ENCODE measurements around the gene RGS7. TPM values are rescaled to one million over a fixed set of nuclear protein-coding genes. Genes with fewer than 3 reads are reported as not detected.
"Not testable (repeated sequence)": the region's sequence is repeated elsewhere in the genome, so short reads cannot be mapped to it uniquely, and the experiment has no call there.

Gene RGS7
- total RNA-seq, 1 donor from 2014 or later, result not detected

GRCh38 chr1:241102664-241103063, 254.3 kb downstream of the RGS7 start:
- TF ChIP-seq CTCF (IDR thresholded peaks at IDR 0.05) (no peak), POLR2A (IDR thresholded peaks at IDR 0.05) (no peak), POLR2AphosphoS5 (IDR thresholded peaks at IDR 0.05; ENCODE audit: insufficient read depth in 1 of 2, low read depth in 1 of 2) (no peak)
- Histone ChIP-seq H3K9me3 (no peaks in the 10 kb centered on the region), H3K4me1 (no peaks in the 10 kb centered on the region), H3K27ac (no peak overlapping the region), H3K36me3 (no peaks in the 10 kb centered on the region), H3K27me3 (no peaks in the 10 kb centered on the region), H3K4me3 (no peak overlapping the region)
- DNase-seq (ENCODE audit: extremely low spot score in 2 of 2), result no peak
- intact Hi-C loops (cut with DNase I), result no loop called here

- no peaks in the 10 kb centered on the region for H3K27me3 ChIP-seq
- TF ChIP-seq POLR2AphosphoS5 (IDR thresholded peaks at IDR 0.05; ENCODE audit: insufficient read depth in 1 of 2, low read depth in 1 of 2) (no peak), CTCF (IDR thresholded peaks at IDR 0.05) (no peak), POLR2A (IDR thresholded peaks at IDR 0.05) (no peak)
- H3K36me3 ChIP-seq, result no peaks in the 10 kb centered on the region
- intact Hi-C loops (cut with DNase I), result no loop called here
- H3K4me1 ChIP-seq, result no peaks in the 10 kb centered on the region
- H3K9me3 ChIP-seq, result no peaks in the 10 kb centered on the region
- no peak overlapping the region for H3K27ac ChIP-seq
- no peak overlapping the region for H3K4me3 ChIP-seq
- DNase-seq (ENCODE audit: extremely low spot score in 2 of 2), result no peak
Measured at GRCh38 chr1:241101622-241102021, 255.4 kb downstream of the RGS7 start.

GRCh38 chr1:241097479-241097878, 259.5 kb downstream of the RGS7 start:
- H3K4me3 ChIP-seq, result no peak overlapping the region
- no peaks in the 10 kb centered on the region for H3K9me3 ChIP-seq
- no peaks in the 10 kb centered on the region for H3K36me3 ChIP-seq
- H3K4me1 ChIP-seq, result no peaks in the 10 kb centered on the region
- no peaks in the 10 kb centered on the region for H3K27me3 ChIP-seq
- intact Hi-C loops (cut with DNase I), result no loop called here
- no peak overlapping the region for H3K27ac ChIP-seq
- no peak for DNase-seq (ENCODE audit: extremely low spot score in 2 of 2)
- no peak for TF ChIP-seq CTCF (IDR thresholded peaks at IDR 0.05)
- TF ChIP-seq POLR2AphosphoS5 (IDR thresholded peaks at IDR 0.05; ENCODE audit: insufficient read depth in 1 of 2, low read depth in 1 of 2), result no peak
- TF ChIP-seq POLR2A (IDR thresholded peaks at IDR 0.05), result no peak

- Histone ChIP-seq H3K9me3 (no peaks in the 10 kb centered on the region), H3K27ac (no peak overlapping the region), H3K27me3 (no peaks in the 10 kb centered on the region), H3K36me3 (no peaks in the 10 kb centered on the region), H3K4me3 (no peak overlapping the region), H3K4me1 (no peaks in the 10 kb centered on the region)
- TF ChIP-seq POLR2A (IDR thresholded peaks at IDR 0.05), result no peak
- no peak for DNase-seq (ENCODE audit: extremely low spot score in 2 of 2)
- intact Hi-C loops (cut with DNase I), result no loop called here
Measured at GRCh38 chr1:241096982-241097381, 260.0 kb downstream of the RGS7 start.

GRCh38 chr1:241095847-241096246, 261.2 kb downstream of the RGS7 start:
- intact Hi-C loops (cut with DNase I), result no loop called here
- TF ChIP-seq POLR2AphosphoS5 (IDR thresholded peaks at IDR 0.05; ENCODE audit: insufficient read depth in 1 of 2, low read depth in 1 of 2), result no peak
- no peak for TF ChIP-seq POLR2A (IDR thresholded peaks at IDR 0.05)
- TF ChIP-seq CTCF (IDR thresholded peaks at IDR 0.05), result no peak
- no peak overlapping the region for H3K4me3 ChIP-seq
- H3K27ac ChIP-seq, result no peak overlapping the region
- H3K4me1 ChIP-seq, result no peaks in the 10 kb centered on the region
- H3K9me3 ChIP-seq, result no peaks in the 10 kb centered on the region
- no peaks in the 10 kb centered on the region for H3K27me3 ChIP-seq
- no peak for DNase-seq (ENCODE audit: extremely low spot score in 2 of 2)
- H3K36me3 ChIP-seq, result no peaks in the 10 kb centered on the region

- no peaks in the 10 kb centered on the region for H3K9me3 ChIP-seq
- intact Hi-C loops (cut with DNase I), result no loop called here
- no peak for DNase-seq (ENCODE audit: extremely low spot score in 2 of 2)
- no peaks in the 10 kb centered on the region for H3K27me3 ChIP-seq
- H3K27ac ChIP-seq, result no peak overlapping the region
- H3K4me1 ChIP-seq, result no peaks in the 10 kb centered on the region
- H3K4me3 ChIP-seq, result no peak overlapping the region
- no peak for TF ChIP-seq POLR2AphosphoS5 (IDR thresholded peaks at IDR 0.05; ENCODE audit: insufficient read depth in 1 of 2, low read depth in 1 of 2)
- TF ChIP-seq POLR2A (IDR thresholded peaks at IDR 0.05), result no peak
- no peak for TF ChIP-seq CTCF (IDR thresholded peaks at IDR 0.05)
- no peaks in the 10 kb centered on the region for H3K36me3 ChIP-seq
Measured at GRCh38 chr1:241090798-241091197, 266.2 kb downstream of the RGS7 start.

- DNase-seq (ENCODE audit: extremely low spot score in 2 of 2); intact Hi-C loops (cut with DNase I); H3K27ac ChIP-seq; H3K9me3 ChIP-seq; H3K4me1 ChIP-seq; H3K4me3 ChIP-seq; H3K27me3 ChIP-seq; H3K36me3 ChIP-seq: not testable (repeated sequence)
Measured at GRCh38 chr1:241089066-241089465, 267.9 kb downstream of the RGS7 start.

GRCh38 chr1:241088075-241088474, 268.9 kb downstream of the RGS7 start:
- H3K27ac ChIP-seq; H3K36me3 ChIP-seq; H3K4me3 ChIP-seq; H3K27me3 ChIP-seq; H3K9me3 ChIP-seq; DNase-seq (ENCODE audit: extremely low spot score in 2 of 2); H3K4me1 ChIP-seq; intact Hi-C loops (cut with DNase I): not testable (repeated sequence)

Data from vagina (tissue), 2 donors.